NB4 (cell line): ENCODE measurements around the gene TNFSF9.

Experiments
- MAX ChIP-seq: IDR thresholded peaks from 2 replicates; pipeline ENCODE4 v1.6.1; 2011; ENCODE audit warnings: low read depth, low read length
- MYC ChIP-seq: IDR thresholded peaks from 2 replicates; pipeline ENCODE4 v1.6.1; 2011; ENCODE audit warnings: low read depth, low read length
- POLR2A ChIP-seq: IDR thresholded peaks from 2 replicates; pipeline ENCODE4 v1.6.1; 2011; ENCODE audit warnings: mild to moderate bottlenecking; ENCODE audit not compliant: insufficient read length; ENCODE audit errors: extremely low read depth
- TF ChIP-seq, protein P1 (sequence below): IDR thresholded peaks from one replicate; pipeline ENCODE4 v1.5.1; 2012; ENCODE audit warnings: low read depth, low read length

GRCh38 chr19:6514089-6514488, 16.7 kb upstream of the TNFSF9 start:
- TF ChIP-seq, protein P1, sequence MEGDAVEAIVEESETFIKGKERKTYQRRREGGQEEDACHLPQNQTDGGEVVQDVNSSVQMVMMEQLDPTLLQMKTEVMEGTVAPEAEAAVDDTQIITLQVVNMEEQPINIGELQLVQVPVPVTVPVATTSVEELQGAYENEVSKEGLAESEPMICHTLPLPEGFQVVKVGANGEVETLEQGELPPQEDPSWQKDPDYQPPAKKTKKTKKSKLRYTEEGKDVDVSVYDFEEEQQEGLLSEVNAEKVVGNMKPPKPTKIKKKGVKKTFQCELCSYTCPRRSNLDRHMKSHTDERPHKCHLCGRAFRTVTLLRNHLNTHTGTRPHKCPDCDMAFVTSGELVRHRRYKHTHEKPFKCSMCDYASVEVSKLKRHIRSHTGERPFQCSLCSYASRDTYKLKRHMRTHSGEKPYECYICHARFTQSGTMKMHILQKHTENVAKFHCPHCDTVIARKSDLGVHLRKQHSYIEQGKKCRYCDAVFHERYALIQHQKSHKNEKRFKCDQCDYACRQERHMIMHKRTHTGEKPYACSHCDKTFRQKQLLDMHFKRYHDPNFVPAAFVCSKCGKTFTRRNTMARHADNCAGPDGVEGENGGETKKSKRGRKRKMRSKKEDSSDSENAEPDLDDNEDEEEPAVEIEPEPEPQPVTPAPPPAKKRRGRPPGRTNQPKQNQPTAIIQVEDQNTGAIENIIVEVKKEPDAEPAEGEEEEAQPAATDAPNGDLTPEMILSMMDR, result no peak
- no peak for TF ChIP-seq POLR2A
- TF ChIP-seq MAX, result no peak
- no peak for TF ChIP-seq MYC
